Psoas muscle (tissue), 8 donors: ENCODE results near the gene DNAJB11. TPM values are rescaled to one million over a fixed set of nuclear protein-coding genes. Genes with fewer than 3 reads are reported as not detected.

Experiments
- ATAC-seq, 4 donors: fragments of 200-7000 bp; cut with Tn5 transposase; one replicate each; pipeline ENCODE4 v1.9.1; 2020; ENCODE audit warnings: moderate library complexity in 3 of 4, mild to moderate bottlenecking in 2 of 4
- DNase-seq, 2 donors: peaks; one replicate each; pipeline ENCODE4 v3.0.0-alpha.2; 2020
- H3K27ac ChIP-seq: fragments of 200-600 bp; one replicate; pipeline ENCODE4 v1.8.0; 2022
- H3K27me3 ChIP-seq, 3 donors: fragments of 200-600 bp in 1 of 3; one replicate each; pipeline versions ENCODE4 v1.6.1 to v1.8.0; 2013 to 2022; ENCODE audit warnings: low read length in 2 of 3, mild to moderate bottlenecking in 2 of 3, moderate library complexity in 1 of 3; ENCODE audit not compliant: insufficient read depth in 3 of 3
- H3K36me3 ChIP-seq, 2 donors: fragments of 200-600 bp in 1 of 2; one replicate each; pipeline versions ENCODE4 v1.6.1 to v1.8.0; 2013 to 2022; ENCODE audit warnings: low read depth in 1 of 2, mild to moderate bottlenecking in 1 of 2, moderate library complexity in 1 of 2; ENCODE audit not compliant: insufficient read depth in 1 of 2
- H3K4me1 ChIP-seq: fragments of 200-600 bp; one replicate; pipeline ENCODE4 v1.8.0; 2022
- H3K4me3 ChIP-seq: fragments of 200-600 bp; one replicate; pipeline ENCODE4 v1.8.0; 2022; ENCODE audit warnings: mild to moderate bottlenecking
- H3K9me3 ChIP-seq: fragments of 200-600 bp; one replicate; pipeline ENCODE4 v1.8.0; 2022
- CTCF ChIP-seq: fragments of 200-600 bp; IDR thresholded peaks from one replicate; pipeline ENCODE4 v1.8.0; 2022; ENCODE audit warnings: antibody characterized with exemption
- WGBS, 3 donors: extraction: QIAGEN DNeasy Blood & Tissue Kit; methylation state at CpG; one replicate each; pipeline versions ENCODE4 v1.1.6 to v1.1.7; 2013; 5-methylcytosine and 5-hydroxymethylcytosine counted together
- intact Hi-C, 2 donors: fragments of 100-400 bp; cut with DNase I; formaldehyde crosslinking; loops; one replicate each; pipeline versions ENCODE4 v1.11.0 to v1.14.2; 2022
- polyA plus RNA-seq, 3 donors: library from polyadenylated mRNA; stranded (reverse); fragments of 200-250 nt; gene quantifications; one replicate each; pipeline ENCODE4 v1.2.3, GENCODE V29; 2013
- total RNA-seq, 4 donors: library from RNA; stranded (reverse); fragmentation: NEBNext Ultra II Directional in 2 of 4; extraction: Animal tissue kit (Norgen Biotek cat#: 25700) in 2 of 4; gene quantifications; one replicate each; pipeline versions ENCODE4 v1.2.1 to v1.2.4, GENCODE V29; 2021 to 2023
- donor health status: healthy with polysubstance abuse.
- donor health status: DM: no; HTN: no; CAD: no; lungs with moderate emphysema.
- donor health status: Bipolar disorder and iron deficiency.
- donor health status: healthy.
- donor health status: DM: yes; HTN: yes; CAD: no.
- donor health status: DM: no; HTN: no; CAD: no.
- donor health status: DM: no; HTN: no; CAD: no.
- donor health status: DM: yes; HTN: yes; CAD: no.

The DNAJB11 gene
- total and polyA plus RNA-seq, 7 donors, result 10.3 to 49.2 (median 24.2) TPM

DNA sequence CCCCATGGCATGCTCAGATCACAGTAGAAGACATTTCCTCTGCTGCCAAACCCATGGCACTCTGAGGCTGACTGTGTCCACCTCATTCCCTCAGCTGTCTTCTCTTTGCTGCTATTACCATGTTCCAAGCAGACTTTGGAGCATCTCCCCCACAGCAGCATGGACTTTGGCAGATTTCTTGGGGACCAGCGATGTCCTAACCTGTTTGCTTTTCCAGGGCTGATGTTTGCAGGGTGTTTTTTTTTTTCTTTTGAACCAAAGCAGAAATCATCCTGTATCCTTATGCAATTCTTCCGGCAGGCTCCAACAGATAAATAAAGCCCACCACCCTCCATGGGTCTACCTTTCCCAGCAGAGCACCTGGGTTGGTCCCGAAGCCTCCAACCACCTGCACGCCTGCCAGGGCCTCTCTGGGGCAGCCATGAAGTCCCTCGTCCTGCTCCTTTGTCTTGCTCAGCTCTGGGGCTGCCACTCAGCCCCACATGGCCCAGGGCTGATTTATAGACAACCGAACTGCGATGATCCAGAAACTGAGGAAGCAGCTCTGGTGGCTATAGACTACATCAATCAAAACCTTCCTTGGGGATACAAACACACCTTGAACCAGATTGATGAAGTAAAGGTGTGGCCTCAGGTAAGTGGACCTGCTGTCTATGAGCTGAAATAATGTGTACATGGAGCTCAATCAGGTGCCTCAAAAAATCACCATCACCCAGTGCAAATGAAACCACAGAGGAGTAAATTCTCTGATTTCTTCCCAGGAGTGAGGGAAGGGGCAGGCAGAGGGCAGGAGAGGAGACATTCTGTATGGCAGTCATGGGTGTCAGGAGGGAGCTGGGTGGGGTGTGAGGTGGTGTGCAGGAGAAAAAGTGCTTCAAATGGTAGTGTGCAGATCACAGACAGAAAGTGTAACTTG, 42.5 kb downstream of the DNAJB11 start, which contains the start of gene AHSG:
Gene AHSG, plus strand, starts transcription at position 340 of the 916 bp plus-strand sequence. Its CDS starts 82 bp downstream, at position 422.
- no peak for ATAC-seq
- TF ChIP-seq CTCF, result no peak
- DNase-seq, result no peak
- peaks cover 0 to 20% (median 0%) of the 10 kb centered on the region in 3 donors for H3K27me3 ChIP-seq
- no peaks in the 10 kb centered on the region for H3K36me3 ChIP-seq
- intact Hi-C loops, result loop anchor here (5.0 to 10.0 kb wide), 2 partner anchors 552 to 554 kb away; no protein-coding TSS in a partner anchor
- H3K4me1 ChIP-seq, result no peaks in the 10 kb centered on the region
- H3K9me3 ChIP-seq, result no peaks in the 10 kb centered on the region
- WGBS, 3 donors, result 75 to 81% (median 79%) methylated on average over 7 of the region's 7 CpGs
- no peak within 1 kb of the TSS for H3K4me3 ChIP-seq
- H3K27ac ChIP-seq, result no peak within 1 kb of the TSS

GRCh38 chr3:186613637-186614265, 43.2 kb downstream of the DNAJB11 start:
- Histone ChIP-seq H3K4me1 (no peaks in the 10 kb centered on the region), H3K27me3 (peaks cover 0 to 27% (median 0%) of the 10 kb centered on the region in 3 donors), H3K9me3 (no peaks in the 10 kb centered on the region), H3K4me3 (no peak overlapping the region), H3K27ac (no peak overlapping the region), H3K36me3 (no peaks in the 10 kb centered on the region)
- WGBS, 3 donors, result 46 to 61% (median 50%) methylated on average over 4 of the region's 4 CpGs
- ATAC-seq (no peak), DNase-seq (no peak)
- TF ChIP-seq CTCF, result no peak
- intact Hi-C loops, result loop anchor here (2.0 to 10.0 kb wide), 3 partner anchors 207 to 554 kb away; no protein-coding TSS in a partner anchor

DNA sequence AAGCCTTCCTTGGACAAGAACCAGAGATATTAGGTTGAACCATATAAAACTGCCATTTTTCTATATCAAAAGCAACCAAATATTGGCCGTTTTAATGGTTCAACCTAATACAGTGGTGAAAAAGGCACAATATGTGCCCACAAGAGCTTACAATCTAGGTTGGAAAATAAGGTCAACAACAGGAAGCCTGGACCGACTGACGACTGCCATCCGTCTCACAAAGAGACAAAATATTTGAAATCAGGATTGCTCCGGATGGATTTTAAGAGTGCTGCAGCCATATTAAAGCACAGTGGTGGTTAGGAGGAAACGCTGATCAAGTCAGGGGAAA, 43.7 kb downstream of the DNAJB11 start:
- DNase-seq (no peak), ATAC-seq (no peak)
- H3K27ac ChIP-seq, result no peak overlapping the region
- WGBS, 3 donors, result 54 to 57% (median 56%) methylated on average over 6 of the region's 6 CpGs
- peaks cover 0 to 30% (median 0%) of the 10 kb centered on the region in 3 donors for H3K27me3 ChIP-seq
- H3K9me3 ChIP-seq, result no peaks in the 10 kb centered on the region
- H3K4me3 ChIP-seq, result no peak overlapping the region
- H3K36me3 ChIP-seq, result no peaks in the 10 kb centered on the region
- intact Hi-C loops, result loop anchor here (2.0 to 10.0 kb wide), 3 partner anchors 207 to 553 kb away; no protein-coding TSS in a partner anchor
- no peaks in the 10 kb centered on the region for H3K4me1 ChIP-seq
- no peak for TF ChIP-seq CTCF

GRCh38 chr3:186614597-186615483, 44.3 kb downstream of the DNAJB11 start:
- peak; percentile 61 to 72 for DNase-seq
- ATAC-seq, result peak; percentile 75 to 83 (median 79)
- H3K4me3 ChIP-seq, result no peak overlapping the region
- H3K4me1 ChIP-seq, result no peaks in the 10 kb centered on the region
- H3K9me3 ChIP-seq, result no peaks in the 10 kb centered on the region
- H3K27me3 ChIP-seq, result peaks cover 0 to 30% (median 0%) of the 10 kb centered on the region in 3 donors
- no peak overlapping the region for H3K27ac ChIP-seq
- 27 to 34% (median 32%) methylated on average over 16 of the region's 16 CpGs for WGBS, 3 donors
- H3K36me3 ChIP-seq, result no peaks in the 10 kb centered on the region
- TF ChIP-seq CTCF, result peak; percentile 96
- intact Hi-C loops, result loop anchor here (2.0 to 10.0 kb wide), 4 partner anchors 206 to 552 kb away; no protein-coding TSS in a partner anchor
